ENCODE data around the gene ALK. TPM values are rescaled to one million over a fixed set of nuclear protein-coding genes. Genes with fewer than 3 reads are reported as not detected.

ALK gene
- total and polyA plus RNA-seq, 2 donors (not counting 1 experiment from before 2014, with no cell fraction given), result under 0.01 to 0.02 TPM

DNA sequence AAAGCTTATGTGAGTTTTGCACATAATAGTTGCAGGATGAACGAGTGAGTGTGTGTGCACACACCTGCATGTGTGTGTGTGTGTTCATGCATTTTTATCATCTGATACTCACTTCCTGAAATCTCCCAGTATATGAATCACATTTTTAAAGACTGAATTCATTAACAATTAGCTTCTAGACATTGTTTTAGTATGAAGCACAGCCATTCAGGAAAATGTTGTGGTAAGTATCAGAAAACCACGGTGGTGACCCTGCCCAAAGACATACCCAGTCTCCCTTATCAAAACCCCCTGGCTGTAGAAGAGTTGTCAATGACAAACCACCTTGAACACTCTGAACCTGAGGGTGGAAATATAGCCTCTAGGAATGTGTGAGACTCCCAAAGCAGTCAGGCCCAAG is 220.8 kb downstream of the ALK start:
- TF ChIP-seq, protein P1, sequence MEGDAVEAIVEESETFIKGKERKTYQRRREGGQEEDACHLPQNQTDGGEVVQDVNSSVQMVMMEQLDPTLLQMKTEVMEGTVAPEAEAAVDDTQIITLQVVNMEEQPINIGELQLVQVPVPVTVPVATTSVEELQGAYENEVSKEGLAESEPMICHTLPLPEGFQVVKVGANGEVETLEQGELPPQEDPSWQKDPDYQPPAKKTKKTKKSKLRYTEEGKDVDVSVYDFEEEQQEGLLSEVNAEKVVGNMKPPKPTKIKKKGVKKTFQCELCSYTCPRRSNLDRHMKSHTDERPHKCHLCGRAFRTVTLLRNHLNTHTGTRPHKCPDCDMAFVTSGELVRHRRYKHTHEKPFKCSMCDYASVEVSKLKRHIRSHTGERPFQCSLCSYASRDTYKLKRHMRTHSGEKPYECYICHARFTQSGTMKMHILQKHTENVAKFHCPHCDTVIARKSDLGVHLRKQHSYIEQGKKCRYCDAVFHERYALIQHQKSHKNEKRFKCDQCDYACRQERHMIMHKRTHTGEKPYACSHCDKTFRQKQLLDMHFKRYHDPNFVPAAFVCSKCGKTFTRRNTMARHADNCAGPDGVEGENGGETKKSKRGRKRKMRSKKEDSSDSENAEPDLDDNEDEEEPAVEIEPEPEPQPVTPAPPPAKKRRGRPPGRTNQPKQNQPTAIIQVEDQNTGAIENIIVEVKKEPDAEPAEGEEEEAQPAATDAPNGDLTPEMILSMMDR (conservative IDR thresholded peaks at IDR 0.05 in 1 of 2, IDR thresholded peaks at IDR 0.05 in 1 of 2; ENCODE audit: low read depth in 1 of 2, low read length in 2 of 2), result no peak
- no peak for TF ChIP-seq EZH2 (IDR thresholded peaks at IDR 0.05; ENCODE audit: low read length, missing control alignments)
- Histone ChIP-seq H3K36me3 (ENCODE audit: control insufficient read depth, insufficient read depth, low read length) (no peaks in the 10 kb centered on the region), H3K27me3 (ENCODE audit: control insufficient read depth, insufficient read depth, low read length) (no peaks in the 10 kb centered on the region), H3K9ac (ENCODE audit: insufficient read depth, low read length) (no peak overlapping the region), H3K79me2 (ENCODE audit: control insufficient read depth, insufficient read depth, low read length) (no peaks in the 10 kb centered on the region), H3K4me3 (replicated peaks in 1 of 4; ENCODE audit: control extremely low read depth in 1 of 4, insufficient read depth in 1 of 4, low read depth in 3 of 4, low read length in 4 of 4) (no peak overlapping the region), H2AFZ (ENCODE audit: low read length) (no peak overlapping the region), H4K20me1 (ENCODE audit: control insufficient read depth, extremely low read depth, insufficient read depth, low read length) (no peaks in the 10 kb centered on the region), H3K27ac (ENCODE audit: insufficient read depth, low read length) (no peak overlapping the region), H3K4me2 (ENCODE audit: extremely low read depth, insufficient read depth, low read length) (no peak overlapping the region), H3K9me3 (ENCODE audit: control insufficient read depth, insufficient read depth, low read depth, low read length) (no peaks in the 10 kb centered on the region), H3K4me1 (ENCODE audit: control insufficient read depth, extremely low read depth, insufficient read depth, low read length) (peaks cover 4% of the 10 kb centered on the region)
- DNase-seq (ENCODE audit: low read depth in 2 of 2), result peak in 1 of 2 donors; percentile 95

DNA sequence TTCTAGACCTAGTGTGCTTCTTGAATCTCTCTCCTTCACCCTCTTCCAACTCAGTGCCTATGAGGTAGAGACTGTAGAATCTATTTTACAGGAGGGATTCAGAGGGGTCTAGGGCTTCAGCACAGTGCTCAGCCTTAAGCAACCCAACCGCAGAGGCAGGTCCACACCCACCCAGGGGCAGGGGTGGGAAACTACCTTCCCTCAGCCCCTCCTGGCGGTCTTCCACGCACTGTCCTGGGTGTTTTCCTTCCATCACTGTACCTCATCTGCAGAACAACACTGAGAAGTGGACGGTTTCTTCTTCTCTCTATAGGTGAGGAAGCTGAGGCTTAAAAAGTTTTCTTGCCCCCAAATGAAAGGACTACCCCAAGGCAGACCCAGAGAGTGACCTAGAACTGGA is 222.3 kb downstream of the ALK start:
- Histone ChIP-seq H3K9me3 (ENCODE audit: control insufficient read depth, insufficient read depth, low read depth, low read length) (no peaks in the 10 kb centered on the region), H3K9ac (ENCODE audit: insufficient read depth, low read length) (no peak overlapping the region), H2AFZ (ENCODE audit: low read length) (no peak overlapping the region), H3K79me2 (ENCODE audit: control insufficient read depth, insufficient read depth, low read length) (no peaks in the 10 kb centered on the region), H3K36me3 (ENCODE audit: control insufficient read depth, insufficient read depth, low read length) (no peaks in the 10 kb centered on the region), H3K4me3 (replicated peaks in 1 of 4; ENCODE audit: control extremely low read depth in 1 of 4, insufficient read depth in 1 of 4, low read depth in 3 of 4, low read length in 4 of 4) (no peak overlapping the region), H4K20me1 (ENCODE audit: control insufficient read depth, extremely low read depth, insufficient read depth, low read length) (no peaks in the 10 kb centered on the region), H3K27me3 (ENCODE audit: control insufficient read depth, insufficient read depth, low read length) (no peaks in the 10 kb centered on the region), H3K27ac (ENCODE audit: insufficient read depth, low read length) (no peak overlapping the region), H3K4me1 (ENCODE audit: control insufficient read depth, extremely low read depth, insufficient read depth, low read length) (peaks cover 4% of the 10 kb centered on the region), H3K4me2 (ENCODE audit: extremely low read depth, insufficient read depth, low read length) (no peak overlapping the region)
- DNase-seq (ENCODE audit: low read depth in 2 of 2), result no peak
- no peak for TF ChIP-seq EZH2 (IDR thresholded peaks at IDR 0.05; ENCODE audit: low read length, missing control alignments)
- TF ChIP-seq, protein P1 (conservative IDR thresholded peaks at IDR 0.05 in 1 of 2, IDR thresholded peaks at IDR 0.05 in 1 of 2; ENCODE audit: low read depth in 1 of 2, low read length in 2 of 2), result no peak

DNA sequence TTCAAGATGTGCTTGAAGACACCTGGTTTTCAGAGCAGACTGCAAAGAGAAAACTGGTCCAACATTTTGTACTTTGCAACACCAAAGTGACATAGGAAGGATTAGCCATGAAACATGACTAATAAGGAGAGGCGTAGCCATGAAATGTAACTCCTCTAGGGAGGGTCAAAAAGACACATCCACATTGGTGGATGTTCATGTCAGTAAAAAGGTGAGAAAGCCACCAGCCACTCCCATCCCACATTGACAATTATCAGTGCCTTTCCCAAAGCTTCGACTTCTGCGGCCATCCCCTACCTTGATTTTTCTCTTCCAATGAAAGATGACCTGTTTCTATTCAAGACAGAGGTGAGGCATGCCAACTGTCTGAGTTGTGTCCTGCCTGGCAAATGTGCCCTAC is 223.2 kb downstream of the ALK start:
- Histone ChIP-seq H2AFZ (ENCODE audit: low read length) (no peak overlapping the region), H3K79me2 (ENCODE audit: control insufficient read depth, insufficient read depth, low read length) (no peaks in the 10 kb centered on the region), H3K36me3 (ENCODE audit: control insufficient read depth, insufficient read depth, low read length) (no peaks in the 10 kb centered on the region), H3K4me3 (replicated peaks in 1 of 4; ENCODE audit: control extremely low read depth in 1 of 4, insufficient read depth in 1 of 4, low read depth in 3 of 4, low read length in 4 of 4) (no peak overlapping the region), H3K27me3 (ENCODE audit: control insufficient read depth, insufficient read depth, low read length) (no peaks in the 10 kb centered on the region), H3K4me1 (ENCODE audit: control insufficient read depth, extremely low read depth, insufficient read depth, low read length) (peaks cover 4% of the 10 kb centered on the region), H4K20me1 (ENCODE audit: control insufficient read depth, extremely low read depth, insufficient read depth, low read length) (no peaks in the 10 kb centered on the region), H3K4me2 (ENCODE audit: extremely low read depth, insufficient read depth, low read length) (no peak overlapping the region), H3K27ac (ENCODE audit: insufficient read depth, low read length) (no peak overlapping the region), H3K9me3 (ENCODE audit: control insufficient read depth, insufficient read depth, low read depth, low read length) (no peaks in the 10 kb centered on the region), H3K9ac (ENCODE audit: insufficient read depth, low read length) (no peak overlapping the region)
- TF ChIP-seq, protein P1 (conservative IDR thresholded peaks at IDR 0.05 in 1 of 2, IDR thresholded peaks at IDR 0.05 in 1 of 2; ENCODE audit: low read depth in 1 of 2, low read length in 2 of 2), result no peak
- no peak for TF ChIP-seq EZH2 (IDR thresholded peaks at IDR 0.05; ENCODE audit: low read length, missing control alignments)
- DNase-seq (ENCODE audit: low read depth in 2 of 2), result no peak
